Tibial nerve (tissue), 4 donors: ENCODE data around the gene SMO.

Experiments
- EP300 ChIP-seq, 2 donors: sonication (generic); formaldehyde crosslinking; IDR thresholded peaks; one replicate each; pipeline ENCODE4 v1.6.1; 2017; ENCODE audit warnings: antibody characterized with exemption in 2 of 2, mild to moderate bottlenecking in 1 of 2
- POLR2A ChIP-seq, 2 donors: fragments of 450-650 bp; IDR thresholded peaks; one replicate each; pipeline ENCODE4 v1.6.1; 2017; ENCODE audit warnings: antibody characterized with exemption in 2 of 2, mild to moderate bottlenecking in 2 of 2, moderate library complexity in 2 of 2
- TF ChIP-seq, protein P1 (sequence below), 5 experiments: fragments of 200-600 bp in 3 of 5; fragments of 450-650 bp in 2 of 5; sonication (generic) in 3 of 5; IDR thresholded peaks; one replicate each; pipeline ENCODE4 v1.5.1; 2016 to 2019; ENCODE audit warnings: antibody characterized with exemption in 5 of 5, mild to moderate bottlenecking in 3 of 5, moderate library complexity in 2 of 5

DNA sequence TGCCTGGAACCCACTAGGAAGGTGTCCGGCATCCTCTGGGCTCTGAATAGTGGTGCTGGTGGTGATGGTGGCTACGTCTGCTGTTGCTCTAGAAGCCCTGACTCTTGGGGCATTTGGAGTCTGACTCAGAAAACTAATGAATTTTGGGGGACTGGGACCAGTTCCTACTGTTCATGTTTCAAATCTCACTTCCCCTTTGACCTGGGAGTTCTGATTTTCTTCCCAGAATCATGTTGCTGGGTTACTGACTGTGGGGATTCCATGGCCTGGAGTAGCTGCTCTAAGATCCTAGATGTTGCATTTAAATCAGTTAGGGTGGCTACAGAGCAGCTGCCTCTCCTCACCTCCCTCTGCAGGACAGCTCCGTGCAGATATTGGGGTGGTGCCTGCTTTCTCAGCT lies 40.7 kb upstream of the SMO start:
- TF ChIP-seq, protein P1, sequence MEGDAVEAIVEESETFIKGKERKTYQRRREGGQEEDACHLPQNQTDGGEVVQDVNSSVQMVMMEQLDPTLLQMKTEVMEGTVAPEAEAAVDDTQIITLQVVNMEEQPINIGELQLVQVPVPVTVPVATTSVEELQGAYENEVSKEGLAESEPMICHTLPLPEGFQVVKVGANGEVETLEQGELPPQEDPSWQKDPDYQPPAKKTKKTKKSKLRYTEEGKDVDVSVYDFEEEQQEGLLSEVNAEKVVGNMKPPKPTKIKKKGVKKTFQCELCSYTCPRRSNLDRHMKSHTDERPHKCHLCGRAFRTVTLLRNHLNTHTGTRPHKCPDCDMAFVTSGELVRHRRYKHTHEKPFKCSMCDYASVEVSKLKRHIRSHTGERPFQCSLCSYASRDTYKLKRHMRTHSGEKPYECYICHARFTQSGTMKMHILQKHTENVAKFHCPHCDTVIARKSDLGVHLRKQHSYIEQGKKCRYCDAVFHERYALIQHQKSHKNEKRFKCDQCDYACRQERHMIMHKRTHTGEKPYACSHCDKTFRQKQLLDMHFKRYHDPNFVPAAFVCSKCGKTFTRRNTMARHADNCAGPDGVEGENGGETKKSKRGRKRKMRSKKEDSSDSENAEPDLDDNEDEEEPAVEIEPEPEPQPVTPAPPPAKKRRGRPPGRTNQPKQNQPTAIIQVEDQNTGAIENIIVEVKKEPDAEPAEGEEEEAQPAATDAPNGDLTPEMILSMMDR (IDR thresholded peaks at IDR 0.05): no peak
- TF ChIP-seq EP300 (IDR thresholded peaks at IDR 0.05) (no peak), POLR2A (IDR thresholded peaks at IDR 0.05) (no peak)
